AG09319 (cell line): ENCODE measurements around the gene MED14.

ENCODE experiments used
- DNase-seq: peaks from one replicate; pipeline ENCODE4 v3.0.0-alpha.2; 2010; ENCODE audit warnings: low read depth; ENCODE audit errors: extremely low read depth
- TF ChIP-seq, protein P1 (sequence below): IDR thresholded peaks from 2 replicates; pipeline ENCODE4 v1.5.1; 2011; ENCODE audit warnings: low read depth, mild to moderate bottlenecking, inconsistent platforms, low read length, moderate library complexity

Gene MED14

DNA sequence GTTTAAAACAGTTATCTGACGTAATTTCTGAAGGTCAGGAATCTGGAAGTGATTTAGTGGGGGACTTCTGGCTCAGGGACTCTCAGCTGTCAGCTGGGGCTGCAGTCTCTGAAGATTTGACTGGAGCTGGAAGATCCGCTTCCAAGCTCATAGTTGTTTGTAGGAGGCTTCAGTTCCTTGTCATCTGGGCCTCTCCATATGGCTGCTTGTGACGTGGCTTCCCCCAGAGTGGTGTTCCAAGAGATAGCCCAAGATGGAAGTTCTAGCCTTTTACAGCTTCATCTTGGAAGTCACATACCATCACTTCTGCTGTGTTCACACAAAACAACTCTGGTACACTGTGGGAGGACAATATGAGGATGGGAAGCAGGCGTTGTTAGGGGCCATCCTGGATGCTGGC lies 110.0 kb downstream of the MED14 start:
- TF ChIP-seq, protein P1, sequence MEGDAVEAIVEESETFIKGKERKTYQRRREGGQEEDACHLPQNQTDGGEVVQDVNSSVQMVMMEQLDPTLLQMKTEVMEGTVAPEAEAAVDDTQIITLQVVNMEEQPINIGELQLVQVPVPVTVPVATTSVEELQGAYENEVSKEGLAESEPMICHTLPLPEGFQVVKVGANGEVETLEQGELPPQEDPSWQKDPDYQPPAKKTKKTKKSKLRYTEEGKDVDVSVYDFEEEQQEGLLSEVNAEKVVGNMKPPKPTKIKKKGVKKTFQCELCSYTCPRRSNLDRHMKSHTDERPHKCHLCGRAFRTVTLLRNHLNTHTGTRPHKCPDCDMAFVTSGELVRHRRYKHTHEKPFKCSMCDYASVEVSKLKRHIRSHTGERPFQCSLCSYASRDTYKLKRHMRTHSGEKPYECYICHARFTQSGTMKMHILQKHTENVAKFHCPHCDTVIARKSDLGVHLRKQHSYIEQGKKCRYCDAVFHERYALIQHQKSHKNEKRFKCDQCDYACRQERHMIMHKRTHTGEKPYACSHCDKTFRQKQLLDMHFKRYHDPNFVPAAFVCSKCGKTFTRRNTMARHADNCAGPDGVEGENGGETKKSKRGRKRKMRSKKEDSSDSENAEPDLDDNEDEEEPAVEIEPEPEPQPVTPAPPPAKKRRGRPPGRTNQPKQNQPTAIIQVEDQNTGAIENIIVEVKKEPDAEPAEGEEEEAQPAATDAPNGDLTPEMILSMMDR = no peak
- DNase-seq = no peak

DNA sequence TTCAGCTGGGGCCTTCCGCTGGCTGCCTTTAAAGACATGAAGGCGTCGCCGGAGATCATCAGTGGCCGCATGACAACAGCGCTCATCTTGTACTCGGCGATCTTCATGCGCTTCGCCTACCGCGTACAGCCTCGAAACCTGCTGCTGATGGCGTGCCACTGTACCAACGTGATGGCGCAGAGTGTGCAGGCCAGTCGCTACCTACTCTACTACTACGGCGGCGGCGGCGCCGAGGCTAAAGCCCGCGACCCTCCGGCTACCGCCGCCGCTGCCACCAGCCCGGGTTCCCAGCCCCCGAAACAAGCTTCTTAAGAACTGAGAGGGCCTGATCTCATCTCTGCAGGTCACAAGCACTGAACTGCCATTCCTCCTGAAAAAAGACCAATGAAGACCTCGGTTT lies 111.7 kb downstream of the MED14 start:
- DNase-seq = no peak
- TF ChIP-seq, protein P1 = no peak

DNA sequence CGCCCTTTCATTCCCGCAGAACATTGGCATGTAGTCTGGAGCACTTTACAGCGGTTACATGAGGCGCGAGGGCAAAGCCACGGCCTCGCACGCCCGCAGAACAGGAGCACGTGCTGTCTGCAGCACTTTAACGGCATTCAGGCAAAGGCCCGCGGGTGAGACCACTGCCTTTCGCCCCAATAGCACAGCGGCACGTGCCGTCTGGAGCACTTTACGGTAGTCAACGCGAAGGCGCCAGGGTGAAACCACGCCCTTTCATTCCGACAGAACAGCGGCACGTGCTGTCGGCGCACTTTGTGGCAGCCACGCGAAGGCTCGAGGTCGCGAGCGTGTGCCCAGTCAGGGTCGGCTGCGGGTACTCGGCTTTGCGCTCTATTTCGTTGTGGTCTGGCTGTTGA lies 112.2 kb downstream of the MED14 start, which contains the start of gene MPC1L:
MPC1L (plus strand) TSS at position 290 of the 398 bp plus-strand sequence. CDS start 138 bp downstream, outside the sequence.
- DNase-seq = no peak
- TF ChIP-seq, protein P1 = no peak

DNA sequence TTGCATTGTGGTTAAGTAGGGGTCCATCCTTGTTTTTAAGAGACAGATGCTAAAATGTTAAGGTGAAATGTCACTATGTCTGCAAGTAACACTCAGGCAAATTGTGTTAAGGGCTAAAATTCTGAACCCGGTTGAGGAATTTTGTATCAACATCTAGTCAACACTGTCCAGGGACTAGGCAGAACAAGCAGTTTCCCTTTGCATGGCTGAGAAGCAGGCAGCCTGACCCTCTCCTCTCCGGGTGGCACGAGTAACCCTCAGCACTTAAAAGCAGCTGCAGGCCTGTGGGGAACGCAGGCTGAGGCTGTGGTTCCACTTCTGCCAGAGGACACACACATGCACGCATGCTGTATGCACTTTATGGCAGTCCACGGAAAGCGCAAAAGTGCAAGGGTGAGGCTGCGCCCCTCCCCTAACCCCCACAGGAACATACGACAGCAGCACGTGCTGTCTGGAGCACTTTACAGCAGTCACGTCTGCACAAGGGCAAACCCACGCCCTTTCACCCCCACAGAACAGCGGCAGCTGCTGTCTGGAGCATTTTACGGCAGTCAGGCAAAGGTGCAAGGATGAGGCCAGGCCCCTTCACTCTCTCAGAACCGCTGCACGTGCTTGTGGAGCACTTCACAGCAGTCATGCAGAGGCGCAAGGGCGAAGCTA lies 112.7 kb downstream of the MED14 start:
- no peak for DNase-seq
- TF ChIP-seq, protein P1 = no peak

DNA sequence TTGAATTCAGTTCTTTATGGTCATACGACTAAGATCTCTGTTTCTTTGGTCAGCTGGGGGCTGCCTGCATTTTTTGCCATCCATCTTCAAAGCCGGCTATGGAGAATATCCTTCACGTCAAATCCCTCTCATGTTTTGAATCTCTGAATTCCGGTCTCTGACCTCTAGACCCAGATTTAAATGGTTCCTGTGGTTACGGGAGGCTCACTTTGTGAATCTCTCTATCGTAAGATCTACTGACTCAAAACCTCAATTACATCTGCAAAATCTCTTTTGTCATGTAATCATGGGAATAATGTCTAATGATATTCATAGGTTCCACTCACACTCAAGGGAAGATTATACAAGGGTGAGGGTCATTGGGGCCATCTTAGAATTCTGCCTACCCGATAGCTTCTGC lies 117.8 kb downstream of the MED14 start:
- TF ChIP-seq, protein P1 = no peak
- DNase-seq = no peak

DNA sequence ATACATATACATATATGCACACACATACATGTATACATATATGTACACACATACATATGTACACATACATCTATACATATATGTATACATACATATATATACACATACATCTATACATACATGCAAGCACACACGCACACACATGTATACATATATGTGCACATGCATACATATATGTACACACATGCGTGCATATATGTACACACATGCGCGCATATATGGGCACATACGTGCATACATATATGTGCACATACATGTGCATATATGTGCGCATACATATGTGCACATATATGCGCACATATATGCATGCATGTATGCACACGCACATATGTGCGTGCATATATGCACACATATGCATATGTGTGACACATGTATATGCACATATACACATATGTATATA lies 119.4 kb downstream of the MED14 start:
- DNase-seq = no peak
- TF ChIP-seq, protein P1 = no peak

DNA sequence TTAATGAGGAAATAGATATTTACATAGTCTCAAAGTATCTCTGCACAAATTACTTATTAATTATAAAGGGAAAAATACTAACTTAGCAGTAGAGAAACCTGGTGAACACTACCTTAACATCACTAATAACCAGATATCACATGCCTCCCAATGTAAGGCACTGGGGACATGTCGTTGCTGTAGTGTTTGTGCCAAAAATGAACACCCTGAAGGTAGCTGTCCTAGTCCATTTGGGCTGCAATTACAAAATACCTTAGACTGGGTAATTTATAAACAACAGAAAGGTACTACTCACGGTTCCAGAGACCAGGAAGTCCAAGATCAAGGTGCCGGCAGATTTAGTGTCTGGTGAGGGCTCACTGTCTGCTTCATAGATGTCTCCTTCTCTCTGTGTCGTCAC lies 122.8 kb downstream of the MED14 start:
- TF ChIP-seq, protein P1 = no peak

More for the DNA sequence above, 122.8 kb downstream of the MED14 start:
- DNase-seq = no peak
